Fibroblast of skin of right biceps (primary cell): ENCODE measurements around the gene HOXA10.

ENCODE experiments used
- DNase-seq: peaks from one replicate; pipeline ENCODE4 v3.0.0-alpha.2; 2013

Gene HOXA10

GRCh38 chr7:27179030-27179429, 4.9 kb upstream of the HOXA10 start:
- no peak for DNase-seq

GRCh38 chr7:27178366-27178765, 4.2 kb upstream of the HOXA10 start:
- DNase-seq, result no peak

GRCh38 chr7:27177795-27178320, 3.7 kb upstream of the HOXA10 start:
- DNase-seq, result no peak

- no peak for DNase-seq
These were observed 3.1 kb upstream of the HOXA10 start for GRCh38 chr7:27176962-27177794.

GRCh38 chr7:27176524-27176845, 2.4 kb upstream of the HOXA10 start:
- no peak for DNase-seq

GRCh38 chr7:27175626-27176523, 1.8 kb upstream of the HOXA10 start:
- DNase-seq, result no peak

- no peak for DNase-seq
These were observed 930 bp upstream of the HOXA10 start for GRCh38 chr7:27174874-27175625.

- no peak for DNase-seq
These were observed 587 bp downstream of the HOXA10 start for GRCh38 chr7:27173511-27173955.

GRCh38 chr7:27172823-27173510, 1.2 kb downstream of the HOXA10 start:
- DNase-seq, result peak; percentile 76

- DNase-seq, result peak; percentile 38
These were observed 1.8 kb downstream of the HOXA10 start for GRCh38 chr7:27172315-27172774.

- DNase-seq, result no peak
These were observed 2.3 kb downstream of the HOXA10 start for GRCh38 chr7:27171637-27172314.

- DNase-seq, result no peak
These were observed 2.8 kb downstream of the HOXA10 start for GRCh38 chr7:27171325-27171636.

- no peak for DNase-seq
These were observed 3.4 kb downstream of the HOXA10 start for GRCh38 chr7:27170426-27171324.

GRCh38 chr7:27169658-27170425, 4.3 kb downstream of the HOXA10 start:
- DNase-seq, result peak; percentile 68

GRCh38 chr7:27168265-27168947, 5.7 kb downstream of the HOXA10 start:
- DNase-seq, result peak; percentile 79

- DNase-seq, result peak; percentile 76
These were observed 6.2 kb downstream of the HOXA10 start for GRCh38 chr7:27167916-27168264.

GRCh38 chr7:27166531-27167505, 7.3 kb downstream of the HOXA10 start:
- peak; percentile 86 for DNase-seq

GRCh38 chr7:27165996-27166530, 8.1 kb downstream of the HOXA10 start:
- peak; percentile 58 for DNase-seq
